ENCODE measurements around the gene EPAS1. TPM values are rescaled to one million over a fixed set of nuclear protein-coding genes. Genes with fewer than 3 reads are reported as not detected.

Gene EPAS1
- total RNA-seq, 1 experiment from 2014 or later: 55.9 TPM

DNA sequence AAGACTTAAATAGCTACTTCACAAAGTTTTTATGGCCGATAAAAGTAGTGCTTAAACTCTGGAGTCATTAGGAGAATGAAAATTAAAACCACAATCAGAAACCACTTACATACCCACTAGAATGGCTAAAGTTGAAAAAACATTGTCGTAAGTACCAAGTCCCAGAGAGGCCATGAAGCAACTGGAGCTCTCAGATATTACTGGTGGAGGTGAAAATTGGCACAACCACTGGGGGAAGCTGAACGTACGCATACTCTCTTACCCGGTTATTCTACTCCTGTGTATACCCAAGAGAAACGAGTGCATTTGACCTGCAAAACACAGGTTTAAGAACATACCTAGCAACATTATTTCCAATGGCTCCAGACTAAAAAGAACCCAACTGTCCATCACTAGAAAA, 105.7 kb downstream of the EPAS1 start:
- CTCF ChIA-PET: no interaction called here
- no peaks in the 10 kb centered on the region for H3K9me3 ChIP-seq (ENCODE audit: control insufficient read depth in 1 of 2, insufficient read depth in 1 of 2, low read depth in 1 of 2, low read length in 2 of 2)
- no peak for ATAC-seq
- no peak overlapping the region for H3K9ac ChIP-seq (ENCODE audit: low read length)
- DNase-seq (ENCODE audit: low read depth, low spot score): no peak
- H3K9me2 ChIP-seq (ENCODE audit: insufficient read depth): no peaks in the 10 kb centered on the region
- no peak overlapping the region for H2AFZ ChIP-seq (ENCODE audit: low read depth, low read length, poor library complexity, severe bottlenecking)
- H3K4me3 ChIP-seq (replicated peaks in 1 of 2; ENCODE audit: low read depth in 1 of 2, low read length in 2 of 2): no peak overlapping the region
- H3K79me2 ChIP-seq (ENCODE audit: insufficient read depth, low read length): no peaks in the 10 kb centered on the region
- no peaks in the 10 kb centered on the region for H3K36me3 ChIP-seq (ENCODE audit: control insufficient read depth in 1 of 2, insufficient read depth in 2 of 2, low read length in 2 of 2)
- no peaks in the 10 kb centered on the region for H3K4me1 ChIP-seq (ENCODE audit: control insufficient read depth in 1 of 2, insufficient read depth in 2 of 2, low read length in 2 of 2)
- no peak overlapping the region for H3K27ac ChIP-seq (ENCODE audit: low read depth, low read length)
- POLR2A ChIA-PET: no interaction called here
- no peak overlapping the region for H3K4me2 ChIP-seq (ENCODE audit: low read length)
- no peak for TF ChIP-seq POLR2AphosphoS5 (IDR thresholded peaks at IDR 0.05; ENCODE audit: low read depth, low read length)
- TF ChIP-seq SRF (IDR thresholded peaks at IDR 0.05; ENCODE audit: low read depth): no peak
- TF ChIP-seq, protein P1, sequence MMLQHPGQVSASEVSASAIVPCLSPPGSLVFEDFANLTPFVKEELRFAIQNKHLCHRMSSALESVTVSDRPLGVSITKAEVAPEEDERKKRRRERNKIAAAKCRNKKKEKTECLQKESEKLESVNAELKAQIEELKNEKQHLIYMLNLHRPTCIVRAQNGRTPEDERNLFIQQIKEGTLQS (IDR thresholded peaks at IDR 0.05): no peak
- no peak for TF ChIP-seq SP1 (IDR thresholded peaks at IDR 0.05; ENCODE audit: low read depth)
- no peak for TF ChIP-seq REST (IDR thresholded peaks at IDR 0.05; ENCODE audit: low read depth)
- TF ChIP-seq JUND (IDR thresholded peaks at IDR 0.05): no peak
- TF ChIP-seq TCF7L2 (IDR thresholded peaks at IDR 0.05; ENCODE audit: borderline replicate concordance, extremely low read depth, insufficient read depth, insufficient read length): no peak
- no peak for TF ChIP-seq ZFX (IDR thresholded peaks at IDR 0.05)
- no peak for TF ChIP-seq FOSL1 (IDR thresholded peaks at IDR 0.05; ENCODE audit: low read depth)
- TF ChIP-seq ZNF274 (IDR thresholded peaks at IDR 0.05; ENCODE audit: low read depth, low read length): no peak
- no peak for TF ChIP-seq YY1 (IDR thresholded peaks at IDR 0.05; ENCODE audit: extremely low read depth, insufficient replicate concordance, low read depth, low read length)
- TF ChIP-seq, protein P2, sequence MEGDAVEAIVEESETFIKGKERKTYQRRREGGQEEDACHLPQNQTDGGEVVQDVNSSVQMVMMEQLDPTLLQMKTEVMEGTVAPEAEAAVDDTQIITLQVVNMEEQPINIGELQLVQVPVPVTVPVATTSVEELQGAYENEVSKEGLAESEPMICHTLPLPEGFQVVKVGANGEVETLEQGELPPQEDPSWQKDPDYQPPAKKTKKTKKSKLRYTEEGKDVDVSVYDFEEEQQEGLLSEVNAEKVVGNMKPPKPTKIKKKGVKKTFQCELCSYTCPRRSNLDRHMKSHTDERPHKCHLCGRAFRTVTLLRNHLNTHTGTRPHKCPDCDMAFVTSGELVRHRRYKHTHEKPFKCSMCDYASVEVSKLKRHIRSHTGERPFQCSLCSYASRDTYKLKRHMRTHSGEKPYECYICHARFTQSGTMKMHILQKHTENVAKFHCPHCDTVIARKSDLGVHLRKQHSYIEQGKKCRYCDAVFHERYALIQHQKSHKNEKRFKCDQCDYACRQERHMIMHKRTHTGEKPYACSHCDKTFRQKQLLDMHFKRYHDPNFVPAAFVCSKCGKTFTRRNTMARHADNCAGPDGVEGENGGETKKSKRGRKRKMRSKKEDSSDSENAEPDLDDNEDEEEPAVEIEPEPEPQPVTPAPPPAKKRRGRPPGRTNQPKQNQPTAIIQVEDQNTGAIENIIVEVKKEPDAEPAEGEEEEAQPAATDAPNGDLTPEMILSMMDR (IDR thresholded peaks at IDR 0.05 in 2 of 3, conservative IDR thresholded peaks at IDR 0.05 in 1 of 3; ENCODE audit: borderline replicate concordance in 1 of 3, insufficient read depth in 1 of 3, low read depth in 2 of 3, low read length in 2 of 3): no peak
- no peak for TF ChIP-seq CBX3 (IDR thresholded peaks at IDR 0.05; ENCODE audit: low read depth)
- TF ChIP-seq ZBTB33 (IDR thresholded peaks at IDR 0.05; ENCODE audit: extremely low read depth, insufficient replicate concordance, low read length): no peak
- TF ChIP-seq RAD21 (IDR thresholded peaks at IDR 0.05; ENCODE audit: low read depth): no peak
- no peak for TF ChIP-seq EGR1 (IDR thresholded peaks at IDR 0.05; ENCODE audit: low read depth)
- TF ChIP-seq, protein P3, sequence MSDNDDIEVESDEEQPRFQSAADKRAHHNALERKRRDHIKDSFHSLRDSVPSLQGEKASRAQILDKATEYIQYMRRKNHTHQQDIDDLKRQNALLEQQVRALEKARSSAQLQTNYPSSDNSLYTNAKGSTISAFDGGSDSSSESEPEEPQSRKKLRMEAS (IDR thresholded peaks at IDR 0.05): no peak
- no peak for TF ChIP-seq EZH2phosphoT487 (IDR thresholded peaks at IDR 0.05; ENCODE audit: borderline replicate concordance)
- RAD21 ChIA-PET (ENCODE audit: low non-redundant PET in 1 of 2, low total read pairs in 2 of 2, uncharacterized antibody in 2 of 2, unreplicated experiment in 2 of 2): no interaction called here
- intact Hi-C loops (cut with micrococcal nuclease): no loop called here
- BruUV-seq (replicated peaks): no TSS peak
- H3K27me3 ChIP-seq (ENCODE audit: insufficient read depth, low read length): no peaks in the 10 kb centered on the region
- no peaks in the 10 kb centered on the region for H4K20me1 ChIP-seq (ENCODE audit: insufficient read depth)

Data from HCT116 (cell line).